ENCODE data around the gene GPR68. TPM values are rescaled to one million over a fixed set of nuclear protein-coding genes. Genes with fewer than 3 reads are reported as not detected.

GPR68 gene
- total RNA-seq, 1 donor from 2014 or later: 0.11 TPM

GRCh38 chr14:91273273-91273884, 28.9 kb upstream of the GPR68 start:
- no peaks in the 10 kb centered on the region for H3K36me3 Mint-ChIP-seq (ENCODE audit: unreplicated experiment)
- no peaks in the 10 kb centered on the region for H3K9me3 Mint-ChIP-seq (ENCODE audit: unreplicated experiment)
- TF ChIP-seq CTCF (IDR thresholded peaks at IDR 0.05): no peak
- no peaks in the 10 kb centered on the region for H3K27me3 Mint-ChIP-seq (ENCODE audit: unreplicated experiment)
- no peak for DNase-seq (ENCODE audit: extremely low spot score, unreplicated experiment)
- no peak overlapping the region for H3K4me3 Mint-ChIP-seq (ENCODE audit: unreplicated experiment)
- no peak overlapping the region for H3K27ac Mint-ChIP-seq (ENCODE audit: unreplicated experiment)
- peaks cover 3% of the 10 kb centered on the region for H3K4me1 Mint-ChIP-seq (ENCODE audit: unreplicated experiment)

DNA sequence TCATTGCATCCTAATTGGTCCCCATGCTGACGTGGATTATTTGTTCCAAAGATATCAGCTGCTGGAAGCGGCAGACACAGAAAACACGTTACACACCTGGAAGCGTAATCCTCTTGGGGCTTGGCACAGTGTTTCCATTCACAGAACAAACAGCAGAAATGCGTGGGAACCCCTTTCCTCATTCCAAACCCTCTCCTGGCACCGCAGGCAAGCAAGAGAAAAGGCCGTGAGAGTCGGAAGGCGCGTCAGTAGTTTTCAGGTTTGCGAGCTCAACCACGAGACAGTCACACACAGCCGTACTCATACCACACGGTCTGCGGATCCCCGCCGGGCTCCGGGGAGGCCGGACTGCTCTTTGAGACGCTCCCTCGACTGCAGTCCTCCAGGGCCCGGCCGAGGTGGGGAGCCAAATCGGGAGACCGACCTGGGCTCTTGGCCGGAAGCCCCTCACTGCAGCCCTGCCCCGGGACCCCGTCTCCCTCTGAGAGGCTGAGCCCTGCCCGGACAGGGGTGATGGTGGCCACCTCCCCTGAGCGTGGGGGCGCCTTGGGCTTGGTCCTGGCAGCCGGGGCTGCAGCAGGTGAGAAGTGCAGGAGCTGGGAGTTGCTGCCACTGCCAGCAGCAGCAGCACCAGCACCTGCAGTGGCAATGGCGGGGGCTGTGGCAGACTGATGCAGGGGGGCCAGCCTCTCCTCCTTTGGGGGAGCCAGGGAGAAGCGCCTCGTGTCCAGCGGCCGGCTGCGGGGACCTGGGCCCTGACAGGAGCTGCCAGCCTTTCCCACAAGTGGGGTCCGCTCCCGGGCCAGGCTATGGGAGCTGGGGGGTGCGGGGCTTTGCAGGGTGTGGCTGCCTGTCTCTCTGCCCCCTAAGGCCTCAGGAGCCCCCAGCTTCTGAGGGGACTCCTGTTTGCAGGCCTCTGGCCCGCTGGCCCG, 28.1 kb upstream of the GPR68 start:
- Mint-ChIP-seq H3K36me3 (ENCODE audit: unreplicated experiment) (no peaks in the 10 kb centered on the region), H3K9me3 (ENCODE audit: unreplicated experiment) (no peaks in the 10 kb centered on the region), H3K27me3 (ENCODE audit: unreplicated experiment) (no peaks in the 10 kb centered on the region), H3K27ac (ENCODE audit: unreplicated experiment) (no peak overlapping the region), H3K4me1 (ENCODE audit: unreplicated experiment) (peaks cover 3% of the 10 kb centered on the region), H3K4me3 (ENCODE audit: unreplicated experiment) (no peak overlapping the region)
- TF ChIP-seq CTCF (IDR thresholded peaks at IDR 0.05): no peak
- DNase-seq (ENCODE audit: extremely low spot score, unreplicated experiment): no peak

GRCh38 chr14:91271639-91272038, 27.1 kb upstream of the GPR68 start:
- no peak overlapping the region for H3K4me3 Mint-ChIP-seq (ENCODE audit: unreplicated experiment)
- no peak for TF ChIP-seq CTCF (IDR thresholded peaks at IDR 0.05)
- H3K27me3 Mint-ChIP-seq (ENCODE audit: unreplicated experiment): no peaks in the 10 kb centered on the region
- no peak for DNase-seq (ENCODE audit: extremely low spot score, unreplicated experiment)
- no peak overlapping the region for H3K27ac Mint-ChIP-seq (ENCODE audit: unreplicated experiment)
- H3K4me1 Mint-ChIP-seq (ENCODE audit: unreplicated experiment): peaks cover 3% of the 10 kb centered on the region
- no peaks in the 10 kb centered on the region for H3K9me3 Mint-ChIP-seq (ENCODE audit: unreplicated experiment)
- H3K36me3 Mint-ChIP-seq (ENCODE audit: unreplicated experiment): no peaks in the 10 kb centered on the region

DNA sequence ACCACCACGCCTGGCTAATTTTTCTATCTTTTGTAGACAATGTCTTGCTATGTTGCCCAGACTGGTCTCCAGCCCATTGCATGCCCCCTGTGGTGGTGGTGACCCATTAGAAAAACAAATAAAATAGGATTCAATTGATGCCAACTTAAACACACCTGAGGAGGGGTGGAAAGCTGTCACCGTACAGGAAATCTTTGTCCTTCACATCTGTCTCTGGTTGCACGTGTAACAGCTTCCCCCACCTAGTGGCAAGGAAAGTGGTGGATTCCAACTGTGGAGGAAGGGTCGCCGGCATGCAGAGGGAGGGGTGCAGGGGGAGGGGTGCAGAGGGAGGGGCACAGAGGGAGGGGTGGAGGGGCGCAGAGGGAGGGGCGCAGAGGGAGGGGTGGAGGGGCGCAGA, 26.1 kb upstream of the GPR68 start:
- Mint-ChIP-seq H3K27me3 (ENCODE audit: unreplicated experiment) (peaks cover 3% of the 10 kb centered on the region), H3K27ac (ENCODE audit: unreplicated experiment) (no peak overlapping the region), H3K36me3 (ENCODE audit: unreplicated experiment) (no peaks in the 10 kb centered on the region), H3K4me1 (ENCODE audit: unreplicated experiment) (peaks cover 3% of the 10 kb centered on the region), H3K4me3 (ENCODE audit: unreplicated experiment) (no peak overlapping the region), H3K9me3 (ENCODE audit: unreplicated experiment) (no peaks in the 10 kb centered on the region)
- DNase-seq (ENCODE audit: extremely low spot score, unreplicated experiment): no peak
- TF ChIP-seq CTCF (IDR thresholded peaks at IDR 0.05): no peak

GRCh38 chr14:91270188-91270587, 25.7 kb upstream of the GPR68 start:
- no peak overlapping the region for H3K4me3 Mint-ChIP-seq (ENCODE audit: unreplicated experiment)
- peaks cover 3% of the 10 kb centered on the region for H3K4me1 Mint-ChIP-seq (ENCODE audit: unreplicated experiment)
- H3K9me3 Mint-ChIP-seq (ENCODE audit: unreplicated experiment): no peaks in the 10 kb centered on the region
- no peaks in the 10 kb centered on the region for H3K36me3 Mint-ChIP-seq (ENCODE audit: unreplicated experiment)
- no peak for DNase-seq (ENCODE audit: extremely low spot score, unreplicated experiment)
- no peak overlapping the region for H3K27ac Mint-ChIP-seq (ENCODE audit: unreplicated experiment)
- H3K27me3 Mint-ChIP-seq (ENCODE audit: unreplicated experiment): peaks cover 6% of the 10 kb centered on the region
- TF ChIP-seq CTCF (IDR thresholded peaks at IDR 0.05): no peak
